HG02973 (cell line): ENCODE data around the gene ZNF284.

ENCODE experiments used
- ATAC-seq: cut with Tn5 transposase; IDR thresholded peaks from one replicate; pipeline ENCODE4 v1.9.1; 2021; ENCODE audit warnings: moderate library complexity; ENCODE audit not compliant: unreplicated experiment

ZNF284 gene

DNA sequence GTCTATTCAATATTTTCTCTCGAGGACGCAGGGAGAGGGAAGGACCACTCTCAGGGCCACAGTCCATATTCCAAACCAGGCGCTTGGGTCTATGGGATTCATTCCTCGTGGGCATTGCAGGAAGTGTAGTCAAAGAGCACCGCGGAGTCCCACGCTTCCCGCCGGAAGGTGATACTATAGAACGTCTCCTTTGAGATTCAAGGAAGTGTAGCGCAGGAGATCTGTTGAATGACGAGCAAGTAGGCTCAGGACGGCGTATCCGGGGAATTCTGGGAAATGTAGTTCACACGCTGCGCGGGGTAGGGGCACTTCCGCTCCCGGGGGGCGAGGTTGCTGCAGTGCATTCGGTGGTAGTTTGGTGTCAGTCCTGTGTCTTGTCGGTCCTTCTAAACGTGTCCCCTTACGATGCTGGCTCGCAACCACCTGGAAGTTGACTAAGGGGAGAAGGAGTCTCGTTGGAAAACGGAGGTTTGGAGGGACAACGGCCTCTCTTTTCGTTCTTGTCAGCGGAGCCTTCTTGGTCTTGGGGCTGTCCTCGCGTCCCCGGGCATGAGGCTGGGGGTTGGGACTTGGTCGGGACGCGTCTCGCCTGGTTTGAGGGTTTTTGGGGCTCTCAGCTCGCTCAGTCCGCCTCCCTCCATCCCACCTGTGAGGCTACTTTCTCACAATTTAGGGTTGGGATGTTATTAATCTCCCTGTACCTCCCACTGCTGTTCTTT is at the start of gene ZNF284:
Gene ZNF284 (plus strand): TSS at position 336 of the 719 bp plus-strand sequence. CDS start 4,231 bp downstream, outside the sequence.
- peak; percentile 96 for ATAC-seq

DNA sequence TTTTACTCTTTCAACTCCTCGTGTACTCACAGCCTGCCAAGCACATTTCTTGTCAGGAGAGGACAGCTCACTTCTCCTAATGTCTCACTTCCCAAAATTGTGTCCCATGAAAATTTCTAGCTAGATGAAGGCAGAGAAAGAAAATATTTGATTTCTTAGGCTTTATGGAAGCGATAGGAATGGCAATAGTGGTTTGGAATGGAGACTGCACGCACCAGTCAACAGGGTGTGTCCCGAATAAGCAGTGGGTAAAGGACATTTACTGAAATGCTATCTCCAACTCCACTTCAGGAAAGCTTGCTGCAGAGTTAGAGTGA is 47.1 kb upstream of the ZNF284 start:
- no peak for ATAC-seq

DNA sequence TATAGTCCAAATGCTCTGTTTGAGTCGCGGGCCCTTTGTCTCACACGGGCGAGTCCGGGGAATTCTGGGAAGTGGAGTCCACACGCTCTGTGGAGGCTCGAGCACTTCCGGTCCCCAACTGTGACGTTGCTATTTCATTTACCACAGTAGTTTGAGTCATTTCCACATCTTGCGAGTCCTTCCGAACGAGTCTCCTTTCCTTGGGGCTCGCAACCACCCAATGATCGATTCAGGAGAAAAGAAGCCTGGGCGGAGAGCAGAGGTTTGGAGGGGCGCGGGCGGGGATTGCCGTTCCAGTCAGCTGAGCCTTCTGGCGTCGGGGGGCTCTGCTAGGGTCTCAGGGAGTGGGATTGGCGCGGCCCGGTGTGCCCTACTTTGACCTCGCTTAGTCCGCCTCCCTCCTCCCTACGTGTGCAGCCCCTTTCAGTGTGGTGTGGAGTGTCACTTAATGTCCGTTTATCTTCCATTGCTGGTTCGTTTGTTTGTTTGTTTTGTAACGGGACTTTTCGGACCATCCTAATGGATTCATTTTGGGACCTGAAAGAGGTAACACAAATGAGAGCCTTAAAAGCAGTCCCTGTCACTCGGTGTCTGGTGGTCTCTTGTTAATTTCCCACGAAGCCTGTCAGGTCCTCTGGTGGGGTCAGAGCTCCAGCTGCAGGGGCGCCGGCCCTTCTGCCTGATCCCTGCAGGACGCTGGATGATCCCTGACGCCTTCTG is 46.6 kb upstream of the ZNF284 start, which contains the start of gene ZNF222:
Gene ZNF222 (plus strand): TSS at position 163 of the 720 bp plus-strand sequence. CDS start 58 bp downstream, at position 221.
- peak; percentile 96 for ATAC-seq

DNA sequence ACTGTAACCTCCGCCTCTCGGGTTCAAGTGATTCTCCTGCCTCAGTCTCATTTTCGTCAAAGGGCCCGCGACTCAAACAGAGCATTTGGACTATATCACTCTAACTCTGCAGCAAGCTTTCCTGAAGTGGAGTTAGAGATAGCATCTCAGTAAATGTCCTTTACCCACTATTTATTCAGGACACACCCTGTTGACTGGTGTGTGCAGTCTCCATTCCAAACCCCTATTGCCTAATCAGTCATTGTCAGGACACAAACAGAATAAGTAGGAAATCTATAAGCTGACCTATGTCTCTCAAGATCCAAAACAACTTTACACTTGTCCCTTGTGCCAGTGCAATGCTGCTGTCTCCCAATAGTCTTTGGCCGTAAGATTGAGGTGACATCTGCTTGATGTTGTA is 45.3 kb upstream of the ZNF284 start:
- ATAC-seq, result no peak

DNA sequence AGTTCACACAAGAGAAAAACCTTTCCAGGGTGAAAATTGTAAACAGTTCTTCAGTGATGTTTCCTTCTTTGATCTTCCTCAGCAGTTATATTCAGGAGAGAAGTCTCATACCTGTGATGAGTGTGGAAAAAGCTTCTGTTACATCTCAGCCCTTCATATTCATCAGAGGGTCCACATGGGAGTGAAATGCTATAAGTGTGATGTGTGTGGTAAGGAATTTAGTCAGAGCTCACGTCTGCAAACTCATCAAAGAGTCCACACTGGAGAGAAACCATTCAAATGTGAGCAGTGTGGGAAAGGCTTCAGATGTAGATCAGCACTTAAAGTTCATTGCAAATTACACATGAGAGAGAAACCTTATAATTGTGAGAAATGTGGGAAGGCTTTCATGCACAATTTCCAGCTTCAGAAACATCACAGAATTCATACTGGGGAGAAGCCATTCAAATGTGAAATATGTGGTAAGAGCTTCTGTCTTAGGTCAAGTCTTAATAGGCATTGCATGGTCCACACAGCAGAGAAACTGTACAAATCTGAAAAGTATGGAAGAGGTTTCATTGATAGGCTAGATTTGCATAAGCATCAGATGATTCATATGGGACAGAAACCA is 39.9 kb upstream of the ZNF284 start:
- ATAC-seq, result no peak

DNA sequence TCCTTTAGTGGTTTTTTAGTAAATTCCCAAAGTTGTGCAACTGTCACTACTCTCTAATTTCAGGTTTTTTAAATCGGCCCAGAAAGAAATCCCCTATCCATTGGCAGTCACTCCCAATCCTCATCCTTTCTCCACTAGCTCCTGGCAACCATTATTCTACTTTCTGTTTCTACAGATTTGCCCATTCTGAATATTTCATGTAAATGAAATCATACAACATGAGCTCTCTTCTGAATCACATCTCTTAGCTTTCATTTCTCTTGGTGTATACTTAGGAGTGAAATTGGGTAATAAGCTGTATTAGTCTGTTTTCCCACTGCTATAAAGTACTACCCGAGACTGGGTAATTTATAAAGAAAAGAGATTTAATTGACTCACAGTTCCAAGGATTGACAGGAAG is 29.8 kb upstream of the ZNF284 start:
- ATAC-seq, result no peak

DNA sequence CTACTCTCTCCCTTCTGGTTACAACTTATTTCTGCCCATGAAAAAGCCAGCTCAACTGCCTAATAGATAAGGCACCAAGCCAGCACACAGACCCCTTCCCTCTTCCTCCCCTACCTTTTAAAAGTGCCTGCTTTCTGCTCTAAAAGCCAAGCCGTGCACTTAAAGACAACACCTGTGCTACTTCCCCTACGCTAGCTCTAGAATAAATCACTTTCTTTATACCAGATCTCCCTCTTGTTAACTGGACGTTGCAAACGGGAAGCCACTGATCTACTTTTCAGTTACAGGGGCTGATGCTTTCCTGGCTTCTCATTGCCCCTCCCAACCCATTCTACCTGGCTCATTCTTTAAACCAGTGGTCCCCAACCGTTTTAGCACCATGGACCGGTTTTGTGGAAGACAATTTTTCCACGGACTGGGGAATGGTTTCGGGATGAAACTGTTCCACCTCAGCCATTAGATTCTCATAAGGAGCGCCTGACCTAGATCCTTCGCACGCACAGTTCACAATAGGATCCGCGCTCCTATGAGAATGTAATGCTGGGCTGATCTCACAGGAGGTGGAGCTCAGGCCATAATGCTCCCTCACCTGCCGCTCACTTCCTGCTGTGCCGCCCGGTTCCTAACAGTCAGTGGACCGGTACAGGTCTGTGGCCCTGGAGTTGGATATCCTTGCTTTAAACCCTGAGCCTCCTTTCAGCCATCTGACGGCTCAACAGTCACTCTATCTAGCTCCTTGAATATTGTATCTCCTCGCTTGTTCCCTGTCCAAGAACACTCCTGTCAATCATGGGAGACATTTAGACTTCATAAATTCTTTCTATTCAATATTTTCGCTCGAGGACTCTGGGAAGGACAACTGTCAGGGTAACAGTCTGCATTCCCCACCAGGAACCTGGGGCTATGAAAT is 21.0 kb upstream of the ZNF284 start:
- no peak for ATAC-seq

DNA sequence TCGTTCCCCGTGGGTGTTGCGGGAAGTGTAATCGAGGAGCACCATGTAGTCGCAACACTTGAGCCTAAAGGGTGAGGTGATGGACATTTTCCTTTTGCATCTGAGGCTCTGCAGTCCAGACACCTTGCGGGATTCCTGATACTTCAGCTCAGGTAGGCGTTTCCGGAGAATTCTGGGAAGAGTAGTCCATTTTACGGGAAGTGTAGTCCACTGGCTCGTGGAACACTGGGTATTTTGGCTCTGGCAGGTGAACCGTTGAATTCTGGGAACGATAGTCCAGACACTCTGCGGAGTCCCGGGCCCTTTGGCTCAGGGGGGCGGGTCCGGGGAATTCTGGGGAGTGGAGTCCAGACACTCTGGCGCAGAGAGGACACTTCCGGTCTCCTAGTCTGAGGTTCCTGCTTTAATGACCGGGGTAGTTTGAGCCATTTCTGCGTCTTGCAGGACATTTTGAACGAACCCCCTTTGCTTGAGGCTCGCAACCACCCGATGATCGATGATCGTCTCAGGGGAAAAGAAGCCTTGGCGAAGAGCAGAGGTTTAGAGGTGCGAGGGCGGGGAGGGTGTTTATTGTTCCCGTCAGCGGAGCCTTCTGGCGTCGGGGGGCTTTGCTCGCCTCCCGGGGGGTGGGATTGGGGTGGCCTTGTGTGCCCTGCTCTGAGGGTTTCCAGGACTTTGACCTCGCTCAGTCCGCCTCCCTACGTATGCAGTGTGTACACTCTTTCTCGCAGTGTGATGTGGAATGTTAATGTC is 20.1 kb upstream of the ZNF284 start, which contains the start of gene ZNF223:
Gene ZNF223 (plus strand): TSS at position 387 of the 753 bp plus-strand sequence. CDS start 3,141 bp downstream, outside the sequence.
- ATAC-seq, result no peak

DNA sequence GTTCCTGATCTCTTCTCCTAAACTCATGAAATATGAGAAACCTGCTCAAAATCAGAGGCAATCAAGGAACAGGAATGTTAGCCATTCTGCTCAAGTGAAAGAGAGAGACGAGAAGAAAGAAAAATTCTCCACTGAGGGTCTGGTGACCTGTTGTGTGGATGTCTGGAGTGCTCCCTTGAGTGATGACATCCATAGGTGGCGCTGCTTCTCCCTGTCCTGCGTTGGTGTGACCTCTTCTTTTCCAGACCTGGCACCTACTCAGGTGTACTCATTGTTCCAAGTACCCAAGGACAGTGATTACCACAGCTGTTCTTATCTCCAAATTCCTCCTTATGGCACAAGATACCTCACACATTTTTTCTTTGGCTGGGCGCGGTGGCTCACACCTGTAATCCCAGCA is 16.1 kb upstream of the ZNF284 start:
- no peak for ATAC-seq

DNA sequence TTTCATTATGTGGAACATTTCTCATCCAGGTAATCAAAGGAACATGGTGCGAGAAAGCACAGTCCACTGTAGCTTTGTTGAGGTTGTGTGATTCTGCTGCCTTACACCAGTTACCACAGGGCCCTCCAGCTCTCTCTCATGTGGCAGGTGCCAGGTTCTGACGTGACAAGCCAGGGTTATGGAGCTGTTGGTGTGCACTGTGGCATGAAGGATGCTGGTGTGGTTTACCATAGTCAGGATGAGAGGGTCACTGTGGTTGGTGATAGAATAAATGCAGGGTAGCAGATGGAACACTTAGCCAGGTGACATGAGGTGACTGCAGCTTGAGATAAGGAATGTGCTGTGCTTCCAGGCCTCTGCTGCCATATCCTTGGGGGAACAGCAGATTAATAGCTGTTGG is 12.7 kb upstream of the ZNF284 start:
- no peak for ATAC-seq

DNA sequence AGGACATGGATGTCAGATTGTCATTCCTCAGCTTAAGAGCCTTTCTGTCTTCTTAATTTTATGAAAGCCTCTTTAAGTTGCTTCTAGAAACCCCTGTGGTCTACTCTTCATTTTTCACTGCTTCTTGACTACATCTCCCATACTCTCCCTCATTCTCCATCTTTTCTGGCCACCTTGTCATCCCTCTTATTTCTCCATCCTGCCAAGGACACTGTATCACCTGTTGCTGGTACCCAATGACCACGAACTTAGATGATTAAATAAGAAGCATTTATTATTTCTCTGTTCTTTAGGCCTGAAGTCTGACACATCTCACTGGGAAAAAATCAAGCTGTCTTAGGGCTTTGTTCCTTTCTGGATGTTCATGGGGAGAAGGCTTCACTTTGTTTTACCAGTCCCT is 10.9 kb upstream of the ZNF284 start:
- no peak for ATAC-seq

DNA sequence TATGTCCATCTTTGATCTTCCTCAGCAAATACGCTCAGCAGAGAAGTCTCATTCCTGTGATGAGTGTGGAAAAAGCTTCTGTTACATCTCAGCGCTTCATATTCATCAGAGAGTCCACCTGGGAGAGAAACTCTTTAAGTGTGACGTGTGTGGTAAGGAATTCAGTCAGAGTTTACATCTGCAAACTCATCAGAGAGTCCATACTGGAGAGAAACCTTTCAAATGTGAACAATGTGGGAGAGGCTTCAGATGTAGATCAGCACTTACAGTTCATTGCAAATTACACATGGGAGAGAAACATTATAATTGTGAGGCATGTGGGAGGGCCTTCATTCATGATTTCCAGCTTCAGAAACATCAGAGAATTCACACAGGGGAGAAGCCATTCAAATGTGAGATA is 5.7 kb upstream of the ZNF284 start:
- no peak for ATAC-seq

DNA sequence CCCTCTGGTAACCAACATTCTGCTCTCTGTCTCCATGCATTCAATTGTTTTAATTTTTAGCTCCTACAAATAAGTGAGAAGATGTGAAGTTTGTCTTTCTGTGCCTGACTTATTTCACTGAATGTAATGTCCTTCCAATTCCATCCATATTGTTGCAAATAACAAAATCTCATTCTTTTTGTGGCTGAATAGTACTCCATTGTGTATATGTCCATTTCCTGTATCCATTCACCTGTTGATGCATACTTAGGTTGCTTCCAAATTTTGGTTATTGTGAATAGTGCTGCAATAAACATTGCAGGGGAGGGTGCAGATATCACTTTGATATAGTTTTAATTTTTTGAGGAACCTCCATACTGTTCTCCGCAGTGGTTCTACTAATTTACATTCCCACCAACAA is 2.5 kb upstream of the ZNF284 start:
- ATAC-seq, result no peak

DNA sequence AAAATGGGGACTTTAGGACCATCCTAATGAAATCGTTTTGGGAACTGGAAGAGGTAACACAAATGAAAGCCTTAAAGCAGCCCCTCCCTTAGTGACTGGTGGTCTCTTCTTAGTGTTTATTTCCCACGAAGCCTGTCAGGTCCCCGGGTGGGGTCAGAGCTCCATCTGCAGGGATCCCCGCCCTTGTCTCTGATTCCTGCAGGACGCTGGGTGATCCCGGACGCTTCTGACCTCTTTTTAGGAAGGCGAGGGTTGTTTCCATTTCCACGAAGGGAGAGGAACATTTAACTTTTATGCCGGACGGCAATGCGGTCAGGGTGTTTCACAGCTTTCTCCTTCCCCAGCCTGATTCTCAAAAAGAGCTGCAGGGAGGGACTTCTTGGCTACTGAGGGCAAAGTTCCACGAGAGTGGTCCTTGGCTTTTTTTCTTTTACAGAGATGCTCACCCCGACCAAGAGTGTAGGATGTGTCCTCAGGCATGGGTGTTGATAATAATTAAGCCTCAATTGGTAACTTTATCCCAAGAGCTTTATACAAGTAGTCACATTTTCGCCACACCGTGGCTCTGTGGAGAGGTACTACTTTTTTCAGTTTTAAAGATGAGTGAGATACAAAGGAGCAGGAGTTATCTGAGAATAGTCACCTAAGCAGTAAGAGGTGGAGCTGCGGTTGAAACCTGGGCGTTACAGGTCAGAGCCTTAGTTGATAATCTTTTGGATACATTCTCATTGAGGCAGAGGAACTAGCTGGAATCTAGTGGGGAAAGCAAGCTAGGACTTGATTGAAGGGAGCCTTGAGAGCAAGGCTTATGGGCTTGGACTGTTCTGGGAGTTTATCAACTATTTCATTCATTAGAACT is 813 bp downstream of the ZNF284 start:
- ATAC-seq, result no peak

DNA sequence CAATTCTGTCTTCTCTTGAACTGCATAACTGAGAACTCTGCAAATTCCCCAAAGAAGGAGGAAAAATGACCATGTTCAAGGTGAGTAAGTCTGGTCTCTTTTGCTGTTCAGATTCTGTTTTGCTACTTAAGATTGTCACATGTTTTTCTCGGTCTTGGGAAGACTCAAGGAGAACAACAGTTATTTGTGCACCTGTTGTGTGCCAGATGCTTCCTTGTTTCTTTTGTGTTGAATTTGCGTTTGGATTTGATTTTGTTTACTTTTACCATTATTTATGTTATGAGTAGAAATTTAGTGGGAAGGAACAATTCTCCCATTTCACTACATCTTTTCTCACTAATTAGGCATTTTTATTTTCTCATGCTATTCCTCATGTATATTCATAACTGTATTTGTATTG is 4.4 kb downstream of the ZNF284 start:
- no peak for ATAC-seq

DNA sequence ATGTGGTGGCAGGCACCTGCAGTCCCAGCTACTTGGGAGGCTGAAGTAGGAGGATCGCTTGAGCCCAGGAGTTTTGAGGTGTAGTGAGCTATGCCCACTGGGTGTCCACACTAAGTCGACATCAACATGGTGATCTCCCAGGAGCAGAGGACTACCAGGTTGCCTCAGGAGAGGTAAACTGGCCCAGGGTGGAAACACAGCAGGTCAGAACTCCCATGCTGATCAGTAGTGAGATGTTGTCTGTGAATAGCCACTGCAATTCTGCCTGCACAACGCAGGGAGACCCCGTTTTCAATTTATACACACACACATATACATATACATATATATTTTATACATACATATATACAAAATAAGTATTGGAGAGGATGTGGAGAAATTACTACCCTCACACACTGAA is 20.1 kb downstream of the ZNF284 start:
- no peak for ATAC-seq

DNA sequence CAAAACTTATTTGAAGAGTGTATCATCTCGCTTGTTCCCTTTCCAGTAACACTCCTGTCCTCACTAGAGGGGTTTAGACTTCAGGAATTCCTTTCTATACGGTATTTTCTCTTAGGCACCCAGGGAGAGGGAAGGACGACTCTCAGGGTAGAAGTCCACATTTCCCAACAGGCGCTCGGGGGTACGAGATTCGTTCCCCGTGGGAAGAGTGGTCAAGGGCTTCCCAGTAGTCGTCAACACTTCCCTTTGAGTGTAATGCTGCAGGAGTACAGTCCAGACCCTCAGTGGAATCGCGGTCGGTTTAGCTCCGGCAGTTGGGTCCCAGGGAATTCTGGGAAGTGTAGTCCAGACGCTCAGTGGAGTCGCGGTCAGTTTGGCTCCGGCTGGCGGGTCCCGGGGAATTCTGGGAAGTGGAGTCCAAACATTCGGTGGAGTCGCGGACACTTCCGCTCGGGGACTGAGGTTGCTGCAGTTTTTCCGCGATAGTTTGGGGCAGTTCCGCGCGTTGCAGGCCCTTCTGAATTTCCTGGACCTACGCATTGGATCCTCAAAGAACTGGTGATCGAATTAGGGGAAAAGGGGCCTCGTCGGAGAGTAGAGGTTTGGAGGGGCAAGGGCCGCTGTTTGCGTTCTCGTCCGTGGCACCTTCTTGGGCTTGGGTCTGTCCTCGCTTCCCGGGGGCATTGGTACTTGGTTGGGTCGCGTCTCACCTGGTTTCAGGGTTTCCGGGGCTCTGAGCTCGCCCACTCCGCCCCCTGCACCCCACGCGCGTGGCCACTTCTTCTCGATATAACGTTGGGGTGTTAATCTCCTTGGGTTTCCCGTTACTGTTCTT is 22.2 kb downstream of the ZNF284 start, which contains the start of gene ZNF224:
Gene ZNF224 (plus strand): TSS at position 431 of the 835 bp plus-strand sequence. CDS start 3,513 bp downstream, outside the sequence.
- ATAC-seq, result peak; percentile 83

DNA sequence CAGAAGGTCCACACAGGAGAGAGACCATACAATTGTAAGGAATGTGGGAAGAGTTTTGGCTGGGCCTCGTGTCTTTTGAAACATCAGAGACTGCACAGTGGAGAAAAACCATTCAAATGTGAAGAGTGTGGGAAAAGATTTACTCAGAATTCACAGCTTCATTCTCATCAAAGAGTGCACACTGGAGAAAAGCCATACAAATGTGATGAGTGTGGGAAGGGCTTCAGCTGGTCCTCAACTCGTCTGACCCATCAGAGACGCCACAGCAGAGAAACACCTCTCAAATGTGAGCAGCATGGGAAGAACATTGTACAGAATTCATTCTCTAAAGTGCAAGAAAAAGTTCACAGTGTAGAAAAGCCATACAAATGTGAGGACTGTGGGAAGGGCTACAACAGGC is 35.8 kb downstream of the ZNF284 start:
- ATAC-seq, result no peak
